ENCODE measurements around the gene ZHX3. TPM values are rescaled to one million over a fixed set of nuclear protein-coding genes. Genes with fewer than 3 reads are reported as not detected.

ZHX3 gene
- total RNA-seq, 1 experiment from 2014 or later, result 22.7 TPM

DNA sequence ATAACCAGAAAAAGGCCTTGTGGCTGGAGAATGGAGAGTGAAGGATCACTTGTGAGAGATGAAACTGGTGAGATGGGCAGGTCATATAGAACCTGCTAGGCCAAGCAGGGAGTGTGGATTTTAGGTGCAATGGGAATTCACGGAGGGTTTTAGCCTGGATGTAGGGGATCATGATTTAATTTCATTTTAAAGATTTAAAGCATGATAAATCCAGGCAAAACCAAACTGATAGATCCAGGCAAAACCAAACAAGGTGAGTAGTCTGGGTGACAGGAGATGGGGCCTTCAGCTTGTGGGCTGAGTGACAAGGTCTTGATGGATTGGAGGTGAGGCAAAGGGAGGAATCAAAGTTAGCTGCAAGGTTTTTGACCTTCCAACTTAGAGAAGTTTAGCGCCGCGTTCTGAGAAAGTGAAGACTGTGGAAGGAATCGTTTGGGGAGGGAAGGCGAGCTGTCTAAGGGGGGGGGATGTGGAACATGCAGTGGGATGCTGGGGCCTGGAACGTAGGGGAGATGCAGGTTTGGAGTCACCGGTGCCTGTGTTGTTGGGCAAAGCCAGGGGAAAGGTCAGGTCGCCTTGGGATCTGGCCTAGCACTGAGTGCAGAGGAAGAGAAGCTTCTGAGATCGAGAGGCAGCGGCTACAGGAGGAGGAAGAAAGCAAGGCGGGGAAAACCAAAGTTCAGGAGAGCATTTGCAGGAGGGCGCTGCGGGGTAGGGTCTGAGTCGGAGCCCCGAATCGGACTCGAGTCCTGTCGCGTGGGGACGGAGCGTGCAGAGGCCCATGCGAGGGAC lies 181.4 kb downstream of the ZHX3 start:
- H3K4me3 Mint-ChIP-seq (ENCODE audit: low read depth, unreplicated experiment), result peak overlapping the region; percentile 78
- CTCF ChIA-PET, result interaction anchor here (0.7 to 2.9 kb wide), 16 partner anchors 8 to 275 kb away, joined by 3 to 56 read pairs (median 4); partner anchors contain the start of gene LPIN3
- H3K27ac Mint-ChIP-seq (ENCODE audit: unreplicated experiment), result peak overlapping the region; percentile 82
- no peak for DNase-seq
- H3K36me3 Mint-ChIP-seq (ENCODE audit: insufficient read depth, unreplicated experiment), result peaks cover 46% of the 10 kb centered on the region
- intact Hi-C loops (cut with micrococcal nuclease; ENCODE audit: unreplicated experiment), result loop anchor here (1.0 to 2.0 kb wide), 4 partner anchors 37 to 205 kb away; partner anchors contain the start of gene LPIN3
- no peaks in the 10 kb centered on the region for H3K9me3 Mint-ChIP-seq (ENCODE audit: low read depth, unreplicated experiment)
- H3K27me3 Mint-ChIP-seq (ENCODE audit: unreplicated experiment), result no peaks in the 10 kb centered on the region
- TF ChIP-seq, protein P1, sequence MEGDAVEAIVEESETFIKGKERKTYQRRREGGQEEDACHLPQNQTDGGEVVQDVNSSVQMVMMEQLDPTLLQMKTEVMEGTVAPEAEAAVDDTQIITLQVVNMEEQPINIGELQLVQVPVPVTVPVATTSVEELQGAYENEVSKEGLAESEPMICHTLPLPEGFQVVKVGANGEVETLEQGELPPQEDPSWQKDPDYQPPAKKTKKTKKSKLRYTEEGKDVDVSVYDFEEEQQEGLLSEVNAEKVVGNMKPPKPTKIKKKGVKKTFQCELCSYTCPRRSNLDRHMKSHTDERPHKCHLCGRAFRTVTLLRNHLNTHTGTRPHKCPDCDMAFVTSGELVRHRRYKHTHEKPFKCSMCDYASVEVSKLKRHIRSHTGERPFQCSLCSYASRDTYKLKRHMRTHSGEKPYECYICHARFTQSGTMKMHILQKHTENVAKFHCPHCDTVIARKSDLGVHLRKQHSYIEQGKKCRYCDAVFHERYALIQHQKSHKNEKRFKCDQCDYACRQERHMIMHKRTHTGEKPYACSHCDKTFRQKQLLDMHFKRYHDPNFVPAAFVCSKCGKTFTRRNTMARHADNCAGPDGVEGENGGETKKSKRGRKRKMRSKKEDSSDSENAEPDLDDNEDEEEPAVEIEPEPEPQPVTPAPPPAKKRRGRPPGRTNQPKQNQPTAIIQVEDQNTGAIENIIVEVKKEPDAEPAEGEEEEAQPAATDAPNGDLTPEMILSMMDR (IDR thresholded peaks at IDR 0.05; ENCODE audit: unreplicated experiment), result no peak
- peaks cover 39% of the 10 kb centered on the region for H3K4me1 Mint-ChIP-seq (ENCODE audit: low read depth, unreplicated experiment)
- BruUV-seq (replicated peaks), result no TSS peak

DNA sequence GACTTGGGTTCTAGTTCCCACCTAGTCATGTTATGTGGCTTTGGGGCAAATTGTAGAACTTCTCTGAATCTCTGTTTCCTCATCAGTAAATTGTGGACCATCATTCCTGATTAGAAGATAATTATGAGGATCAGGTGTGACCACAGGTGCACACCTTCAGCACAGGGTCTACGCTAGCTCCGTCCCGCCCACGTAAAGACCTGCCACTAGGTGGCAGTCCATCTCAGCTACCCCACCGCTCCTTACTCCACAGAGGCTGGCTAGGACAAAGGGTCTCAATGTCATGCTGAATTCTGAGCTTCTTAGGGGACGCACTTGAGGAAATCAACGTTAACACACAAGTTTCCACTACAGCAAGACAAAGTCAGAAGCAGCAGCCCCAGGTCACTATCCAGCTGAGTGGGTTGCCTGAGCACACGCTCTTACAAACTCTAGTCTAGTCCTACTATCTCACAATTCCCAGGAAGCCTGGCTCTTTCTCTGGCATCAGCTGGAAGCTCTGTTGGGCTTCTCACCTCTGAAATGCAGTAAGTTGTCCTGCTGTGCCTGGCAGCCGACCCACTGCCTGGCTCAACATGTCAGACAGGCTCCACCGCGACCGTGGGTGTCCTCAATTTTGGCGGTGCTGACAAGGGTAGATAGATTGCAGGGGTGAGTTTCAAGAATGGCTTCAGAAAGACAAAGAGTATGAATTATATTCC lies 182.2 kb downstream of the ZHX3 start:
- Mint-ChIP-seq H3K4me1 (ENCODE audit: low read depth, unreplicated experiment) (peaks cover 35% of the 10 kb centered on the region), H3K27me3 (ENCODE audit: unreplicated experiment) (no peaks in the 10 kb centered on the region), H3K36me3 (ENCODE audit: insufficient read depth, unreplicated experiment) (peaks cover 46% of the 10 kb centered on the region), H3K27ac (ENCODE audit: unreplicated experiment) (peak overlapping the region; percentile 82), H3K4me3 (ENCODE audit: low read depth, unreplicated experiment) (peak overlapping the region; percentile 78), H3K9me3 (ENCODE audit: low read depth, unreplicated experiment) (no peaks in the 10 kb centered on the region)
- DNase-seq, result peak; percentile 80
- TF ChIP-seq, protein P1 (IDR thresholded peaks at IDR 0.05; ENCODE audit: unreplicated experiment), result peak; percentile 93
- intact Hi-C loops (cut with micrococcal nuclease; ENCODE audit: unreplicated experiment), result loop anchor here (1.0 to 2.0 kb wide), 4 partner anchors 38 to 205 kb away; partner anchors contain the start of gene LPIN3
- no TSS peak for BruUV-seq (replicated peaks)
- CTCF ChIA-PET, result interaction anchor here (0.5 to 2.9 kb wide), 17 partner anchors 8 to 276 kb away, joined by 3 to 56 read pairs (median 5); partner anchors contain the start of gene LPIN3

DNA sequence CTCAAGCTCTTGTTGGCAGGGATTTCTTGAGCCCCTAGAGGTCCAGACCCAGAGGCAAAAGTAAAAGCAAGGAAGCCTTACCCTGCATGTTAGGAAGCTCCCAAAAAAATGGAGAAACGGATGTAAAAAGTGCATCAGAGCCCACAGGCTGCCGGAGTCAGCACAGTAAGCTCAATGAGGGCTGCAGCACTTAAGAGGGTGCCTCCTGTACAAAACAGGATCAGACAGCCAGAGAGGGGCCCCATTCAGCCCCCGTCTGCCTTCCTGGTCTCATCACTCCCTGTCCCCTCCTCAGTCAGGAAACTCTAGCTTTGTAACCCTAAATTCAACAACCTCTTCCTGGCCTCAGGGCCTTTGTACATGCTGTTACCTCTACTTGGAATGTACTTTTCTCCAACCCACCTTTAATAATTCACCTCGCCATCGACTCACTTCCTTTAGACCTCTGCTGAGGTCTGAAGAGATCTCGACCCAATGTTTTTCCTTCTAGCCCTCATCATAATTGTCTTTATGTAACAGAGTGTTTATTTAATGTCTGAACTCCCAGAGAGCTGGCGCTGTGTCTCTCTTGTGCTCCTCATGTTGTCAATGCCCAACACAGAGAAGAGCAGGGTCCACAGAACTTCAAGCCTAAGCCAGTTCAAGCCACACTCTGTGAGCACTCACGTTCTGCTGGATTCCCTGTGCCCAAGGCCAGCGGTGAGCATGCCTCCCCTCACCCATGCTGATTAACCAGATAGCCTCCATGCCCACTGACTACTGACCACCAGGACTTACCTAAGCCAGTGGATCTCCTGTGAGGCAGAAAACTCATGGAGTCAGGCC lies 183.0 kb downstream of the ZHX3 start:
- intact Hi-C loops (cut with micrococcal nuclease; ENCODE audit: unreplicated experiment), result loop anchor here (1.0 to 2.0 kb wide), 4 partner anchors 39 to 206 kb away; partner anchors contain the start of gene LPIN3
- CTCF ChIA-PET, result interaction anchor here (0.5 to 2.9 kb wide), 17 partner anchors 9 to 276 kb away, joined by 3 to 56 read pairs (median 5); partner anchors contain the start of gene LPIN3
- TF ChIP-seq, protein P1 (IDR thresholded peaks at IDR 0.05; ENCODE audit: unreplicated experiment), result no peak
- H3K4me1 Mint-ChIP-seq (ENCODE audit: low read depth, unreplicated experiment), result peaks cover 28% of the 10 kb centered on the region
- no peak for DNase-seq
- BruUV-seq (replicated peaks), result no TSS peak
- H3K27ac Mint-ChIP-seq (ENCODE audit: unreplicated experiment), result no peak overlapping the region
- H3K36me3 Mint-ChIP-seq (ENCODE audit: insufficient read depth, unreplicated experiment), result peaks cover 50% of the 10 kb centered on the region
- H3K9me3 Mint-ChIP-seq (ENCODE audit: low read depth, unreplicated experiment), result no peaks in the 10 kb centered on the region
- no peak overlapping the region for H3K4me3 Mint-ChIP-seq (ENCODE audit: low read depth, unreplicated experiment)
- no peaks in the 10 kb centered on the region for H3K27me3 Mint-ChIP-seq (ENCODE audit: unreplicated experiment)
